CD1c-positive myeloid dendritic cell (primary cell): ENCODE measurements around the gene PDXP.
A peak's percentile ranks its signal among the peaks of the same experiment; 100 is the strongest.

Experiments used
- DNase-seq: peaks from one replicate; pipeline ENCODE4 v3.0.0-alpha.2; 2016; ENCODE audit errors: extremely low spot score

PDXP gene

DNA sequence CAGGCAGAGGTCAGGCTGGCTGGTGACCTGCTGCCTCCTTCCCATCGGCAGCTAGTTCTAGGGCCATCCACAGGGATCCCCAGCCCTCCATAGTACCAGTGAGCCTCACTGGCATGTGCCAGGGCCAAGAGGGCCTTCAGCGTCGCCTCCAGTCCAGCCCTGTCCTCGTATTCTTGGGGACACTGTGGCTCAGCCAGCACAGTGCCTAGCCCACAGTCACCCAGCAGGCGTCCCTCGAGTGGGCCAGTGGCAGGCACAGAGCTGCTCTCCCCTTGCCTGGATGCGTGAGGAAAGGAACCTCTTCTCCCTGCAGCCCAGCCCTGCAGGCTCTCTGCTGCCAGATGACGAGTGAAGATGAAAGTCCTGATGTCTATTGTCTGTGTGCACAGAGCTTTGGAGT is 29.7 kb upstream of the PDXP start:
- DNase-seq = no peak

DNA sequence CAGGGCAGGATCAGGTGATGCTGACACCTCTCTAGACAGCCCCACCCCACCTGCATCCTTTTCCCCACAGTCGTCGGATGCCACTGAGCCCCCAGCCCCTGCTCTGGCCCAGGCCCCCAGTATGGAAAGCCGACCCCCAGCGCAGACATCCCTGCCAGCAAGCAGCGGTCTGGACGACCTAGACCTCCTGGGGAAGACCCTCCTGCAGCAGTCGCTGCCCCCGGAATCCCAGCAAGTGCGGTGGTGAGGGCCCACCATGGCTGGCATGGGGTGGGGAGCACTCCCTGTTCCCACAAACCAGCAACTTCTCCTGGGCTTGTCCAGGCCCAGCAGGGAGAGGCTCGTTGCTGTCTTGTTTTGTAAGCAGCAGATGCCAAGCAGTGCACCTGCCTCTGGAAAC is 28.6 kb upstream of the PDXP start:
- no peak for DNase-seq

DNA sequence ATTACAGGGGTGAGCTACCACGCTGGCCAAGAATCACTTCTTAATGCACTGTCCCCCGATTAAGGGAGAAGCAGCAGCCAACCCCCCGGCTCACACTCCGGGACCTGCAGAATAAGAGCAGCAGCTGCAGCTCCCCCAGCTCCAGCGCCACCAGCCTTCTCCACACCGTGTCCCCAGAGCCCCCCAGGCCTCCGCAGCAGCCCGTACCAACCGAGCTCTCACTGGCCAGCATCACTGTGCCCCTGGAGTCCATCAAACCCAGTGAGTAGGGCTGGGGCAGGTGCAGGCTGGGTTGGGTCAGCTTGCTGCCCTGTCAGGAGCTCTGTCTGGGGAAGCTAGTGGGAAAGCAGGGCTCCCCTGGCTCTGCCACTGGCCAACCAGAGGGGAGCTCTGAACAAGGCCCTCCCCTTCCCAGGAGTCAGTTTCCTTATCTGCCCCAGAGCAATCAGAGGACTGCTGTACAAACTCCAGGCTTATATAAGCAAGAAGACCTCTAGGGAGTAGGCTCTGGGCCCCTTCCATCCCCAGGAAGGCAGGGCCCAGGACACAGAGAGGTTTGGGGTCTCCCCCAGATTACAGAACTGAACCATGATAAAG is 27.6 kb upstream of the PDXP start:
- no peak for DNase-seq

DNA sequence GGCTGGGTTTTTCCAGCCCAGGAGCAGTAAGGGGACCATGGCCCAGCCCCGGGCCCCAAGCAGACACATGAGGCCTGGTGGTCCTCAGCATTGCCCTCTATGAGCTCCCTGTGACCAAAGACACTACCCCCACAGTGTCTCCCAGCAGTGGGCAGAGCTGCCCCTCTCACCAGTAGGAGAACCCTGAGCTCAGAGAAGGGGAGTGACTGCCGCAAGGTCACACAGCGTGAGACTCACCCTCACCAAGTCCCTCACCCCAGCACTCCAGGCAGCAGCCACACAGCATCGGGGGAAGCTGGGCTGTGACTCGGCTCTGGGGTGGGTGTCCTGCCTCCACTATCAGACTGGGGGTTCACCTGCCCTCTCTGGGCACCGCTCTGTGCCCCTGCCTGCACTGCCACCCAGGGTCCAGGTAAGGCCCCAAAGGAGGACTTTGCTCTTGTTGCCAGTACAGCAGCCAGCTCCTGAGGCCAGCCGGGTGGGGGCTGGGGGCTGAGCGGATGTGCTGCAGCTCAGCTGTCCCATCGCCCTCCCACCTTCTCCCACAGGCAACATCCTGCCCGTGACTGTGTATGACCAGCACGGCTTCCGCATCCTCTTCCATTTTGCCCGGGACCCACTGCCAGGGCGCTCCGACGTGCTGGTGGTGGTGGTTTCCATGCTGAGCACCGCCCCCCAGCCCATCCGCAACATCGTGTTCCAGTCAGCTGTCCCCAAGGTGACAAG is 26.9 kb upstream of the PDXP start:
- DNase-seq = no peak

DNA sequence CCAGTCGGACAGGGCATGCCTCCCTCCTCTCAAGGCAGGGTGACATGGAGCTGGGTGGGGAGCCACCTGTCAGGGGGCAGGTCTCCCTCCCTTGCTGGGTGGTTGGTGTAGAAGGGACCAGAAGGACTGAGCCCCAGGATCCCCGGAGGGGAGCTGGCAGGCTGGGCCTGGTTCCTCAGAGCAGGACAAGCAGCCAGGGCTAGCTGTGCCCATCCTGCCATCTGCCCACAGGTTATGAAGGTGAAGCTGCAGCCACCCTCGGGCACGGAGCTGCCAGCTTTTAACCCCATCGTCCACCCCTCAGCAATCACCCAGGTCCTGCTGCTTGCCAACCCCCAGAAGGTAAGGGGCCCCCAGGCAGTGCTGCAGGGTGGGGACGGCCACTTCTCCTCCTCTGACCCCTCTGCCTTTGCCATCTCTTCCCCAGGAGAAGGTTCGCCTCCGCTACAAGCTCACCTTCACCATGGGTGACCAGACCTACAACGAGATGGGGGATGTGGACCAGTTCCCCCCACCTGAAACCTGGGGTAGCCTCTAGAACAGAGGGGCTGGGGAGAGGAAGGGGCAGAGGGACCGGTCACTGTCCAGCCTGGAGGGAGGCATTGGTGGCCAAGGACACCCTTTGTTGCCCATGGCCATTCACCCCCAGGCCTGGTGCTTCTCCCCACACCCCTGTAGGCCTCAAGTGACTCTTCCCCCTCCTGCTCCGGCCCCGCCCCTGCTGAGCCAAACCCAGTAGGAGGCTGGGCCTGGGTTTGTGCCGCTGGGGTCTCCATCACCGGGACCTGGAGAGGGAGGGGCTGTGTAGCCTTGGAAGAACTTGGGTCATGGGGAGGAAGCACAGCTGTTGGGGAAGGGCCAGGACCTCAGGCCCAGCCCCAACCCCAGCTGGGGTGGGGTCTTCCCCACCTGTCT is 26.1 kb upstream of the PDXP start:
- no peak for DNase-seq

DNA sequence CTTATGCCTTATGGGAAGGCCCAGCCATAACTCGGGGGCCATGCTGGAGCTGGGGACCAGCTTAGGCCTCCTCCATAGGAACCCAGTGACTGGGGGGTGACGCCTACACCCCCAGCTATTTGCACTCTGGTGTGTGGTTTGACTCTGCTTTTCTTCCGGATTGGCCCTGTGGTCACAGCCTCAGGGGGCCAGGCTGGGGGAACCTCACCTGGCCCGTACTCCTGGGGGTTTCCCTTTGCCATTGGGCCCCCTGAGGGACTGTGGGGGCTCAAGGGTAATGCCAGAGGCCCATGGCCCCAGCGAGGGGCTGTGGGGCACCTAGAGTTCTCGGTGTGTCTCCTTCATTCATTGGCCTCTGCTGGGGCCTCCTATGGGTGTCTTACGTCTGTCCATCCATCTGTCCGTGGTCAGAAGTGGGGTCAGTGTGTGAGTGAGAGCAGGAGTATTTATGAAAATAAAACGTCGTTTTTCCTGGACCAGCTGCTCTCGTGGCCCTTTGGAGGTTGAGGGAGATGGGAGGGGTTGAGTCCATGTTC is 25.4 kb upstream of the PDXP start:
- DNase-seq = peak; percentile 32

DNA sequence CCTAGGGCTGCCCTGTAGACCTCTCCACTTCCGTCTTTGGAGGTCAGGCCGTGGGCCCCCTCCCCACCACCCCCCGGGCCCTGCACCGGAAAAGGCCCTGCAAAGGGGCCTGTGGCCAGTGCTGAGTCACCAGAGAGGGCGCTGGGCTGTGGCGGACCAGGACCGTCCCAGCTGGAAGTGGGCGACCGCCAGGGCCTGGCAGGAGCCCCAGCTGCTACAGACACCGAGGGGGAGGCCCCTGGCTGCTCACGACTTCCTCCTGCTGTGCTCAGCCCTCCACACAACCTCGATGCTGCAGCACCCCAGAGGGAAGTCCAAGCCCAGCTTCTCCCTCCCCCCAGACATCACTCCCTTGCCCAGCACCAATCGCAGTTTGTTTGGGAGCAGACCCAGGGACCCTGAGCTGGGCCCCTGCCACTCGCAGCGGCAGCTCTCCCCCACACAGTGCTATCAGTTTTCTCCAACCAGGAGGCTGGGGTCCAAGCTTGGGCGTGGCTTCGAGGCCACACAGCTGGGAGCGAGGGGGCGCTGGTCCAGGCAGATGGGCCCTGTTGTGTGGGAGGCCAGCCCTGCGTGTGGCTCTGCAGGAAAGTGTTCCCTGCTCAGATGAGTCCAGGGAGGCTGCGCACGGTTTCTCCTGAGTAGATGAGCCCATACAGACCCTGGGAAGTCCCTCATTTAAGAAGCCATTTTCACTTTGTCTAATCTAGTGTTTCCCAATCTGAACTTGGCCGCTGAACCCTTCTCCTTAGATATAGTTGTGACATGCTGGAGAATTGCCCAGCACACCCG is 24.7 kb upstream of the PDXP start:
- DNase-seq = peak; percentile 94

DNA sequence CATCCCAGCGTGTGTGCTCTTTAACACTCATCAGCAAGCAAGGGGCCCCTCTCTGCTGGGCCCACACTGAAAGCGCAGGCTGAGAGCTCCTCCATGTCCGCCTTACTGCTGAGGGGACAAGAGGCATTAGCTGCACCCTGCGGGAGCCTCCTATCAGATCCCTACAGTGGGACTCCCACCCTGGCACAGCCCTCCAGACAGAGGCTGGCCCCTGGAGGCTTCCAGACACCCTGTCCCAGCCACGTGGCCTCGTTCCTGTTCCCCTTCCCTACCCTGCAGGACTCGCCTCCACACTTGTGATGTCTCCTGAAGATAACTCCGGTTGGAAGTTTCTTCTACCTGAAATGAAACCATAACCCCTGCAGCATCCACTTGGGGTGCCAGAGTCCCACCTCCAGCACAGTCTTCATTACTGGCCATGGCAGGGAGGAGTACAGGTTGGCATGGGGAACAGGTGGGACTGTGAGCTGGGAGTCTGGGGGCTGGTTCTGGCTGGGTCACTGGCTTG is 24.1 kb upstream of the PDXP start:
- DNase-seq = peak; percentile 54

DNA sequence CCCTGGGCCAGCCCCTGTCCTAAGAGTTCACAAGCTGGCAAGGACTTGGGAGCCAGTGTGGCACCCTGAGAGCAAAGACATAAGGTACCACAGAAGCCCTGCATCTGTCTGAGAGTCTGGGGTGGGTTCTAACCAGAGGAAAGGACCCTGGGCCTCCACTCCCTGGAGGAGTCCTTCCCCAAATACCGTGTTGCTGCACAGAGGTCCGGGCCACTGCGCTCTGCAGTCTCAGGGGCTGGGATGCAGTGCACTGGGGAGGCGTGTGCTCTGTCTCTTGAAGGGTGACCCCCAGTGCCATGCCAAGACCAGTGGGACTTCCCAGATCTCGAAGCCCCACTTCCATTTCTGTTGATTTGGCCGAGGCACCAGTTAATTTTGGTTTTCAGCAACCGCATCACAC is 23.4 kb upstream of the PDXP start:
- DNase-seq = no peak

DNA sequence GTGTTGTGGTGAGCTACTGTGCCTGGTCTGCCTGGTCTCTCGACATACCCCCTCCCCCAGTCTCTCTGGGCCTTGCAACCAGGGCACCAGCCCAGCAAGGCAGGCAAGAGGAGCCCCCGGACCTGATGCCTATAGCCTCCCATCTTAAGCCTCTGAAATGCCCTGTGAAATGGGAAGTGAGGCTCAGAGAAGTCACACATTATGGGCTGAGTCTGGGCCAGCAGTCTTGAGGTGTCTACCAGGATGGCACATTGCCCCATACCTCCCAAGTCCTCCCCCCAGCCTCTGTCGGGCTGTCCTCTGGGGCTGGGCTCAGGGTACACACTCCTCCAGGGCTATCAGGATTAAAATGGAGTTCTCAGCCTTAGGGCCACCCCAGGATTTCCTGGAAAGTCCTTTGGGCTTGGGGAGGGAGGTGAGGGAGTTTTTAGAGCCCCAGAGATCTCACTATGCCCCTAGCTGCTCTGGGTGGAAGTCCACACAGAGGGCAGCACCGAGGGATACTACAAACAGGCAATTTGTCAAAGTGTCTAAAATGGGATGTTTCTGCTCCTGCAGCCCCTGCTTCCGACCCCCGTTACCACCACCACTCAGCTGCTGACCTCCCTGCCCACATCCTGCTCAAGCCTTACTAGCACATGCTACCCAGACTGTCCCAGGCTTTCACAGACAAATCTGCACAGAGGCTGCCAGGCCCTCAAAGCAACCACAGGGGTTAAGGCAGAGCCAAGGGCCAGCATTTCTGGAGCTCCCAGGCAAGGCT is 22.2 kb upstream of the PDXP start:
- DNase-seq = peak; percentile 50

DNA sequence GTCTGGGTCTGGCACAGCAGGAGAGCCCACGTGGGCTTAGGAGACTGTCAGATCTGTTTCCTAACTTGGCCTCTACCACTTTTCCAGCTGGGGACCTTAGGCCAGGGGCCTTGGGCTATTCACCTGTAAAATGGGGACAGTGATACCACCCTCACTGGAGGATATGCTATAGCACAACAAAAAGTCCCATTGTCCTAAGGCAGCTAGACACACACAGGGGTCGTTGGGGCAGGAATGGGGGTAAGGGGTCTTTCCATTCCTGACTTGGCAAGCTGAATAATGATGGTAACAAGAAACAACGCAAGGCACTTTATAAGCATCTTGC is 21.6 kb upstream of the PDXP start:
- DNase-seq = no peak

DNA sequence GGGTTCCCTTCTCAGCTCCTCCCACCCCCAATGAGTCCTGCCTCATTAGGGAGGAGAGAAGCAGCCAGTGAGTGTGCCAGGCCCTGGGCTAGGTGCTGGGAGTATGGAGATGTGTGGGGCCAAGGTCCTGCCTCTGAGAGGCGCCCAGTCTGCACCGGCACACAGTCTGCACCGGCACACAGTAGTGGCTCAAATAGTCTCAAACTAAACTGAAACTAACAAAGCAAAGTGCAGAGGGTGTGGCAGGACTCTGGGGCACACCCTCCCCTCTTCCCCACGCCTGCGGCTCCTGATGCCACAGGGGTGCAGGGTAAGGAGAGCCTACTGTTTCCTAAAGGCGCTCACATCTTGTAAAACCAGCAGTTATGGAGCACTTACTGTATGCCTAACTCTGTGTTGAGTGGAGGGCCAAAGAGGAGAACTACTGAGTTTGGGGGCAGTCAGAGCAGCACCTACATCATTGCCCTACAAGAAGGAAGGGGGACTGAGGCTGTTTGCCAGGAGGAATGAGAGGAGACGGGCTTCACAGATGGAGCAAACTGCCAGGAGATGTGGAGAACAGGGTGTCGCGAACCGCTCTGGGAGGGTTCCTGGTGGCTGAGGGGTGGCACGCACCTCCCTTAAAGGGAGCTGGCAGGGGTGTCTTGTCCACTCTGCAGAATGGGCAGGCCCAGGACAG is 20.0 kb upstream of the PDXP start:
- DNase-seq = peak; percentile 32

DNA sequence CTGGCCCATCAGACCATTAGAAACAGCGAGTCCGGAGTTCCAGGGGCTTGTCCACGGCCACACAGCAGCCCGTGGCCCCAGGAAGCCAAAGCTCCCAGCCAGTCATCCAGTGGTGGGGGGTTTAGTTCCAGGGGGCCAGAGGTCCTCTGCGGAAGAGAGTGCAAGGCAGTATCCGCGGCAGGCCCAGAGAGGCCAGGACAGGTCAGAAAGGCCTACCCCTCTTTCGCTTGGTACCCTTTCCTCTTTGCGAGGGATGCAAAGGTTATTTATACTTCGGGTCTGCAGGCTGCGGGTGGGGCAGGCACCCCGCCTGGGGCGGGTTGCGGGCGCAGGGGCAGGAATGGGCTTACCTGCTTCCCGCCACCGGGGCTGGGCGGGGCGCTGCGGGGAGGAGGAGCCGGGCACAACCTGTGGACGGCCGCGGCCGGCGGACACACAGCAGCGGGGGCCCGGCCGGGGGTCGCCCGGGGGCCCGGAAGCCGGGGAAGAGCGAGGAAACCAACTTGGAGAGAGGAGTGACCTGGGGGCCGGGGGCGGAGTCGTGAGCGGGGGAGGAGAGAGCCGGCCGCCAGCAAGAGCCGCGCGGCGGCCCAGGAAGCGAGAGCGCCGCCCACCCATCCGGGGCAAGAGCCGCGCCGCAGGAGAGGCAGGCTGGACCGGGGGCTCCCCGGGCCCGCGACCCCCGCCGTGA is 19.3 kb upstream of the PDXP start, which contains the start of gene SH3BP1:
SH3BP1 (plus strand) TSS at position 600 of the 691 bp plus-strand sequence. CDS start 119 bp downstream, outside the sequence.
- DNase-seq = peak; percentile 64

DNA sequence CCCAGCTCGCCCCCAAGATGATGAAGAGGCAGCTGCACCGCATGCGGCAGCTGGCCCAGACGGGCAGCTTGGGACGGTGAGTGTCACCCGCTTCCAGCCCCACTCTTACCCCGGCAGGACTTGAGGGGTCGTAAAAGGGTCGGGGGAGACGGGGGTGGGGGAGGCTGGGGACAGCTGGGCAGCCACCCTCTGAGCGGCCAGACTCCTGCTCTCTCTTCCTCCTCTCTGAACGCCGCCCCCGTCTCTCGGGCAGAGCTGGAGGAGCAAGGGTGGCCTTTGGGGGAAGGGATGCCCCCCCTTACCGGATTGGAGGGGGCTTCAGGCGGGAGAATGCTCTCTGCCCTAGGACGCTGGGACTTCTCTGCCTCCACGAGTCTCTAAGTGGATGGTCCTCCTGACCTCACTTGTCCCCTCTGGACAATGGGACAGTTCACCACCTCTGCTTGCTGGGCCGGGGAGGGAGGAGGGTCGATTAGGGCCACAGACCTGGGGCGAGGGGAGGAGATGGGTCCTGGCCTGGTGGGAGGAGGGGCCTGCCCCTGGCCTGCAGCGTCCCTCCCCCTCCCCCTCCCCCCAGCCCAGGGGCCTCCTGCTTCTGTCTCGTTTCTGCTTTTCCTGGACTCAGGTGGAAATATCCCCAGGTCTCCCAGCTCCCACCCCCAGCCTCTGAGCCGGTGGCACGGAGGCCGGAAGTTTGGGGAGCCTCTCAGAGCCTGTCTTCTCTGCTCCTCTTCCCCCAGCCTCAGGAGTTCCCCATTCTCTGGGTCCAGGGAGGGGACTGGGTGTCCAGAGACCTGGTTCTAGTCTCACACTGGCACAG is 18.5 kb upstream of the PDXP start:
- DNase-seq = peak; percentile 74

DNA sequence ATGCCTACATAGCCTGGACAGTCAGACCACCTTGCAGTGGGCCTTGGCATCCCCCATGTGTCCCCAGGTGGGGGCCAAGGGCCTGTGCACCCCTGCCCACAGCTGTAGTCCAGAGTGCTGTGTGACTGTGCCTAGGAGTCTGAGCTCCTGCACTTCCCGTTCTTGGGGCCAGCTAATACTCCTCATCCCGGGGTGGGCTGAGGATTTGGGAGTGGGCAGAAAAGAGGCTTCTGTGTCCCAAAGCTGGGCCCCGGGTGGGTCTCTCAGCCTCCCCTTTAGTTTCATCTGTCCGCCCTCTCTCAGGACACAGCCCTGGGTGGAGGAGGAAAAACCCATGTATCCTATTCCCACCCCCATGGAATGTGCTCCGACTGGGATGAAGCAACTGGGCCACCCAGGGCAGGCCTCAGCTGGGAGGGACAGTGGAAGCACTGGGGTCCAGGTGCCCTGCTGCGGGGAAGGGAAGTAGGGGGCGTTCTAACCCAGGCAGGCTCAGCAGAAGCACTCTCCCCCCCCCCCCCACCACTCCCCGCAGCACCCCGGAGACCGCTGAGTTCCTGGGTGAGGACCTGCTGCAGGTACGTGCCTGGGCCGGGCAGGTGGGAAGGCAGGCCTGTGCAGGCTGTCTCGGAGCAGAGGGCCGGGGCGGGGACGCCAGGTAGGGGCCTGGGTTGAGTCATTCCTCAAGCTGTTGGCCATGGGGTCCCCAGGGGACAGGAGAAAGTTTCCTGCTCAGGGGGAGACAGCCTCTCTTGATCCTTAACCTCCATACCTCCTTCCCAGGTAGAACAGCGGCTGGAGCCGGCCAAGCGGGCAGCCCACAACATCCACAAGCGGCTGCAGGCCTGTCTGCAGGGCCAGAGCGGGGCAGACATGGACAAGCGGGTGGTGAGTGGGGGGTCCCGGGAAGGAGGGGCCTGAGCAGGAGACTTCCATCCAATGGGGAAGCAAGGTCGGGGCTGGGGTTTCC is 17.6 kb upstream of the PDXP start:
- no peak for DNase-seq

DNA sequence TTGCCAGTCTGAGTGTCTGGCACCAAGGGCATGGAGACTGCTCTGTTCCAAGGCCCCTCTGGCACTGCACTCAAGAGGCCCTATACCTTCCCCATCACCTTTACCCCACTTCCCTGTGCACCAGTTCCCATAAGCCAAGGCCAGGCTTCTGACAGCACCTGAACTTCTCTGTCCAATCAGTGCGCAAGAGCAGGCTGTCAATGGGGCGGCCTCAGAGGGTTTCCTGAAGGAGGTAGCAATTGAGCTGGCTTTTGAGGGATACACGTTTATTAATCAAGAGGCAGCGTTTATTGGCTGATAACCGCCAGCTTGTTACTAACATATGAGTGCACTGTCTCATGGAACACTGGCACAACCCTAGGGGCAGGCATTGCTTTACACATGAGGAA is 17.0 kb upstream of the PDXP start:
- DNase-seq = no peak

DNA sequence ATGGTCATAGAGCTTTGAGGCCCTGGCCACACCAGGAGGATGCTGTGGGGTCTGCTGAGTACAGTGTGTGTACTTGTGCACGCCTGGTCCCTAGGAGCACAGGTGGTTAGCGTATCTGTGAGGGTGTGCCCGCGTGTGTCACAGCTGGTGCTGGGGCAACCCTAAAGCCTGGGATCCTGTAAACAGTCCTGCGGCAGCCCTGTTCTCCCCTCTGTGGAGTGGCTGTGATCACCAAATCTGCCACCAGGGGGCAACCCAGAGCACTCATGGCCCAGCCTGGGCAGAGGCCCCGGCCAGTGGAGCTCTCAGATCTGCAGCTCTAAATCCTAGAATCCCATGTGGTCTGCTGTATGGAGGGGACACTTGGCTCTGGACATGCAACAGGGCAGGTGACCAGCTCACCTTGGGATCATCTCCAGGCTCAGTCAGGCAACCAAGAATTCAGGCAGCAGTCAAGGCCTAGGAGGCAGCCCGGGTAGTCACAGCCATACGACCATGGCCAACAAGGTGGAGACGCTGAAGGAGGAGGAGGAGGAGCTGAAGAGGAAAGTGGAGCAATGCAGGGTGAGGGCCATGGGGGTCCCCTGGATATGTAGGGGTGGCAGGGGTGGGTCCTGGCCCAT is 15.2 kb upstream of the PDXP start:
- peak; percentile 86 for DNase-seq
